ENCODE measurements around the gene EFNA5. TPM values are rescaled to one million over a fixed set of nuclear protein-coding genes. Genes with fewer than 3 reads are reported as not detected.

The EFNA5 gene
- total RNA-seq, 1 experiment from 2014 or later = 51.2 TPM

DNA sequence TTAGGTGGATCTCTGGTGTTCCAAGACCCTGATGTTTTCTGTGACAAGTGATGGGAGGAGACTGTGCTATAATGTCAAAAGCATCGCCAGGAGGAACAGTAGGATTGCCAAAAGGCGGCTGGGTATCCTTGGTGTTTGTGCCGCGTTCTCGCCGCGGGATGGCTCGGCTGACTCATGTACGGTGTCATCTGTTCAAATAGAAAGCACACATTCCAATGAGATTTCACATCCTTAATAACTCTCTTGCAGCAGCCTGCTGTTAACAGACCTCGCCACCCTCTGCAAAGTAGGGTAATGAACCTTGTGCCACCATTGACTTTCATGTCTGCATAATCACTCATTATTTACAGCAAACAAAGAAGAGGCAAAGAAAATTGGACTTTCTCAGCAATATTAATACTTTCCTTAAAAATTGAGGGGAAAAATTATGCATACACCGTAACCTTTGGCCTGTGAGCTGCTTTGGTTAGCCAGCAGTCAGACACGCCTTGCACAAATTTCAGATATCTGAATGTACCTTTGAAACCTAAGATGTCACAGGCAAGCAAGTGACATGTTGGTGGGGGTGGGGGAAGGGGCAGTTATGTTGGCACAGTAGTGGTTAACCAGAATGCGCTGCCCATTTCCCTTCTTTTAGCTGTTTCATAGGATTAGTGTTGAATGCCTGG, 289.4 kb downstream of the EFNA5 start:
- H3K4me1 Mint-ChIP-seq (ENCODE audit: insufficient read depth, unreplicated experiment) = peaks cover 41% of the 10 kb centered on the region
- DNase-seq (ENCODE audit: unreplicated experiment) = peak; percentile 87

DNA sequence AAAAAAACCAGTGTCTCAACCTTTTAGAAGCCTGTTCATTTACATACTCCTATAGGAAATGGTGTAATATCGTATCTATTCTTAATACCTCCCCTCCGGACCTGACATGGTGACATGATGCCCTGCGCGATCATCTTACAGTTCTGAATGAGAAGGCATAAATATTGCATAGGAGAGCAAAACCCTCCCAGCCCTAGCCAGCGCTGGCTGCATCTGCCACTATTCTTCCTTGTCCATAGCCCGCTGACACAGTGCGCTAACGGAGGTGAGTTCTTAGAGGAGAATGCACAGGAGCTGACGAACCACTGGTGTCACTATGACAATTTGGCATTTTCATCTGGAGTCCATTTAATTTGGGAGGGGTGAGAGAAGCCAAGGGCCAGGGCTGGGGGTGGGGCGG, 290.1 kb downstream of the EFNA5 start:
- BruUV-seq (replicated peaks) = no TSS peak
- no peak for DNase-seq (ENCODE audit: unreplicated experiment)
- Mint-ChIP-seq H3K4me1 (ENCODE audit: insufficient read depth, unreplicated experiment) (peaks cover 41% of the 10 kb centered on the region), H3K4me3 (ENCODE audit: unreplicated experiment) (no peak overlapping the region), H3K9me3 (ENCODE audit: unreplicated experiment) (no peaks in the 10 kb centered on the region), H3K27me3 (ENCODE audit: insufficient read depth, unreplicated experiment) (no peaks in the 10 kb centered on the region), H3K36me3 (ENCODE audit: insufficient read depth, unreplicated experiment) (peaks cover 56% of the 10 kb centered on the region), H3K27ac (ENCODE audit: low read depth, unreplicated experiment) (peak overlapping the region; percentile 78)
- TF ChIP-seq, protein P1, sequence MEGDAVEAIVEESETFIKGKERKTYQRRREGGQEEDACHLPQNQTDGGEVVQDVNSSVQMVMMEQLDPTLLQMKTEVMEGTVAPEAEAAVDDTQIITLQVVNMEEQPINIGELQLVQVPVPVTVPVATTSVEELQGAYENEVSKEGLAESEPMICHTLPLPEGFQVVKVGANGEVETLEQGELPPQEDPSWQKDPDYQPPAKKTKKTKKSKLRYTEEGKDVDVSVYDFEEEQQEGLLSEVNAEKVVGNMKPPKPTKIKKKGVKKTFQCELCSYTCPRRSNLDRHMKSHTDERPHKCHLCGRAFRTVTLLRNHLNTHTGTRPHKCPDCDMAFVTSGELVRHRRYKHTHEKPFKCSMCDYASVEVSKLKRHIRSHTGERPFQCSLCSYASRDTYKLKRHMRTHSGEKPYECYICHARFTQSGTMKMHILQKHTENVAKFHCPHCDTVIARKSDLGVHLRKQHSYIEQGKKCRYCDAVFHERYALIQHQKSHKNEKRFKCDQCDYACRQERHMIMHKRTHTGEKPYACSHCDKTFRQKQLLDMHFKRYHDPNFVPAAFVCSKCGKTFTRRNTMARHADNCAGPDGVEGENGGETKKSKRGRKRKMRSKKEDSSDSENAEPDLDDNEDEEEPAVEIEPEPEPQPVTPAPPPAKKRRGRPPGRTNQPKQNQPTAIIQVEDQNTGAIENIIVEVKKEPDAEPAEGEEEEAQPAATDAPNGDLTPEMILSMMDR (IDR thresholded peaks at IDR 0.05; ENCODE audit: unreplicated experiment) = no peak
- intact Hi-C loops (cut with micrococcal nuclease) = loop anchor here (1.0 to 5.0 kb wide), 4 partner anchors 87 to 292 kb away; no protein-coding TSS in a partner anchor
- ChIA-PET POLR2A (interaction anchor here (1.0 to 2.3 kb wide), 3 partner anchors 190 to 291 kb away, joined by 3 to 10 read pairs (median 7); partner anchors contain the start of gene EFNA5), CTCF (interaction anchor here (1.3 kb wide), 1 partner anchor 196 kb away, joined by 3 read pairs; no protein-coding TSS in a partner anchor)

More for the DNA sequence above, 289.4 kb downstream of the EFNA5 start:
- H3K4me3 Mint-ChIP-seq (ENCODE audit: unreplicated experiment) = peak overlapping the region; percentile 29
- no TSS peak for BruUV-seq (replicated peaks)
- intact Hi-C loops (cut with micrococcal nuclease) = loop anchor here (1.0 to 5.0 kb wide), 4 partner anchors 86 to 291 kb away; no protein-coding TSS in a partner anchor
- peaks cover 62% of the 10 kb centered on the region for H3K36me3 Mint-ChIP-seq (ENCODE audit: insufficient read depth, unreplicated experiment)
- peak overlapping the region; percentile 78 for H3K27ac Mint-ChIP-seq (ENCODE audit: low read depth, unreplicated experiment)
- no peaks in the 10 kb centered on the region for H3K9me3 Mint-ChIP-seq (ENCODE audit: unreplicated experiment)
- no peaks in the 10 kb centered on the region for H3K27me3 Mint-ChIP-seq (ENCODE audit: insufficient read depth, unreplicated experiment)
- ChIA-PET POLR2A (interaction anchor here (0.6 to 3.0 kb wide), 14 partner anchors 44 to 295 kb away, joined by 3 to 10 read pairs (median 4); partner anchors contain the start of gene EFNA5), CTCF (interaction anchor here (0.6 to 1.4 kb wide), 8 partner anchors 33 to 195 kb away, joined by 3 to 8 read pairs (median 3); no protein-coding TSS in a partner anchor)
- TF ChIP-seq, protein P1 (IDR thresholded peaks at IDR 0.05; ENCODE audit: unreplicated experiment) = no peak

- intact Hi-C loops (cut with micrococcal nuclease) = no loop called here
- TF ChIP-seq, protein P1 (IDR thresholded peaks at IDR 0.05; ENCODE audit: unreplicated experiment) = no peak
- Mint-ChIP-seq H3K27ac (ENCODE audit: low read depth, unreplicated experiment) (no peak overlapping the region), H3K9me3 (ENCODE audit: unreplicated experiment) (no peaks in the 10 kb centered on the region), H3K36me3 (ENCODE audit: insufficient read depth, unreplicated experiment) (peaks cover 51% of the 10 kb centered on the region), H3K4me1 (ENCODE audit: insufficient read depth, unreplicated experiment) (peaks cover 27% of the 10 kb centered on the region), H3K4me3 (ENCODE audit: unreplicated experiment) (no peak overlapping the region), H3K27me3 (ENCODE audit: insufficient read depth, unreplicated experiment) (no peaks in the 10 kb centered on the region)
- BruUV-seq (replicated peaks) = no TSS peak
- CTCF ChIA-PET = interaction anchor here (0.5 kb wide), 1 partner anchor 744 kb away, joined by 3 read pairs; no protein-coding TSS in a partner anchor
- no peak for DNase-seq (ENCODE audit: unreplicated experiment)
- POLR2A ChIA-PET = no interaction called here
Measured at GRCh38 chr5:107378218-107378899, 292.4 kb downstream of the EFNA5 start.

DNA sequence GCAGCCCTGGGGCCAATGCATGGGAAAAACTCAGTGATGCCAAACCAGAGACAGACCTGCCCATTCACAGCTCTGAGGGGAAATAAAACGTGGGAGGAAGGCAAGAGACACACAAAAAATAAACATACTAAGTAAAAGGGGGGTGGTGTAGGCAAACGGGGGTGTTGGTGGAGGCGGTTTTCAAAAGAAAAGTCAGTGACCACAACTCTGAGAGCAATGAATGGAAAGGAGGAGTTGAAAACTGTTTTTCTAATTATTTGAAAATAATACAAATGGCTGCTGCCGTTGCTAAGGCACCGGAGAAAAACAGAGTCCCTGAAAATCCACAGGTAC, 293.5 kb downstream of the EFNA5 start:
- Mint-ChIP-seq H3K27ac (ENCODE audit: low read depth, unreplicated experiment) (no peak overlapping the region), H3K4me1 (ENCODE audit: insufficient read depth, unreplicated experiment) (peaks cover 19% of the 10 kb centered on the region), H3K36me3 (ENCODE audit: insufficient read depth, unreplicated experiment) (peaks cover 59% of the 10 kb centered on the region), H3K4me3 (ENCODE audit: unreplicated experiment) (no peak overlapping the region), H3K9me3 (ENCODE audit: unreplicated experiment) (no peaks in the 10 kb centered on the region), H3K27me3 (ENCODE audit: insufficient read depth, unreplicated experiment) (no peaks in the 10 kb centered on the region)
- no TSS peak for BruUV-seq (replicated peaks)
- ChIA-PET CTCF (interaction anchor here (0.6 kb wide), 1 partner anchor 36 kb away, joined by 3 read pairs; no protein-coding TSS in a partner anchor), POLR2A (no interaction called here)
- no peak for DNase-seq (ENCODE audit: unreplicated experiment)
- intact Hi-C loops (cut with micrococcal nuclease) = no loop called here
- TF ChIP-seq, protein P1 (IDR thresholded peaks at IDR 0.05; ENCODE audit: unreplicated experiment) = no peak

Data from MCF 10A (cell line).